Activated CD4-positive, alpha-beta T cell treated with anti-CD3 and anti-CD28 coated beads for 36 hours (primary cell): ENCODE data around the gene POLR1B. TPM values are rescaled to one million over a fixed set of nuclear protein-coding genes. Genes with fewer than 3 reads are reported as not detected.
A peak's percentile ranks its signal among the peaks of the same experiment; 100 is the strongest.
"Not testable (repeated sequence)": the region's sequence is repeated elsewhere in the genome, so short reads cannot be mapped to it uniquely, and the experiment has no call there.

Source experiments
- ATAC-seq: fragments of 200-7000 bp; cut with Tn5 transposase; one replicate; pipeline ENCODE4 v1.10.0; 2021; ENCODE audit warnings: mild to moderate bottlenecking, moderate library complexity
- CTCF ChIA-PET: fragments of 350-600 bp; sonication (Branson Sonifier 250); formaldehyde crosslinking; loops from one replicate; lab custom pipeline; 2021; ENCODE audit warnings: antibody characterized with exemption; lab: Charles Lee
- POLR2A ChIA-PET: fragments of 350-600 bp; sonication (Branson Sonifier 250); formaldehyde crosslinking; loops from one replicate; lab custom pipeline; 2021; ENCODE audit warnings: antibody characterized with exemption, inconsistent platforms; lab: Charles Lee
- DNase-seq: peaks from one replicate; pipeline ENCODE4 v3.0.0-alpha.2; 2020
- H3K27ac Mint-ChIP-seq: one replicate; pipeline ENCODE4 v1.8.0; 2021; ENCODE audit warnings: mixed read lengths
- H3K27me3 Mint-ChIP-seq: one replicate; pipeline ENCODE4 v1.8.0; 2021; ENCODE audit warnings: mixed read lengths
- H3K36me3 Mint-ChIP-seq: one replicate; pipeline ENCODE4 v1.8.0; 2021; ENCODE audit warnings: low read depth, mixed read lengths
- H3K4me1 Mint-ChIP-seq: one replicate; pipeline ENCODE4 v1.8.0; 2021; ENCODE audit warnings: mixed read lengths
- H3K4me3 Mint-ChIP-seq: one replicate; pipeline ENCODE4 v1.8.0; 2021; ENCODE audit warnings: mild to moderate bottlenecking, moderate library complexity, mixed read lengths
- H3K9me3 Mint-ChIP-seq: one replicate; pipeline ENCODE4 v1.8.0; 2021; ENCODE audit warnings: low read depth, mixed read lengths
- intact Hi-C, 2 experiments: fragments of 100-400 bp; cut with DNase I in 1 of 2; cut with micrococcal nuclease in 1 of 2; formaldehyde crosslinking; loops; one replicate each; pipeline versions ENCODE4 v1.14.2 to v1.15.1; 2022 to 2024; cut with DNase I, micrococcal nuclease
- total RNA-seq, 2 experiments: library from RNA; stranded (reverse); gene quantifications; one replicate each; pipeline ENCODE4 v1.2.3, GENCODE V29; 2021

The POLR1B gene
- total RNA-seq, 2 experiments from 2014 or later, result 47.0 to 63.3 TPM

GRCh38 chr2:112542984-112543661 lies 858 bp downstream of the POLR1B start:
- H3K4me3 Mint-ChIP-seq, result no peak overlapping the region
- peak; percentile 6 for ATAC-seq

DNA sequence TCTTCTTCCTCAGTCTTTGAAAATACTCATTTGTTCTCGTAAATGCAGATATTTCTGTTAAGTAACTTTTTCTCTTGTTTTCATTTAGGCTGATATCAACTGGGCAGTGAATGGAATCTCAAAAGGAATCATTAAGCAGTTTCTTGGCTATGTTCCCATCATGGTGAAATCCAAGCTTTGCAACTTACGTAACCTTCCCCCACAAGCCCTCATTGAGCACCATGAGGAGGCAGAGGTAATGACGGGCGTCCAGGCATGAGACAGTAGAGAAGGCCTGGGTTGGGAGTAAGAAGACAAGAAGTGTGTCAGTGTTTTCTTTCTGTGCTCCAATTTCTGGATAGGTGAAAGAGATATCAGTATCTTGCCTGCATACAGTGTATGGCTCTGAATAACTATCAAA lies 5.1 kb downstream of the POLR1B start:
- ChIA-PET POLR2A (no interaction called here), CTCF (no interaction called here)
- H3K27me3 Mint-ChIP-seq, result no peaks in the 10 kb centered on the region
- peaks cover 47% of the 10 kb centered on the region for H3K36me3 Mint-ChIP-seq
- H3K4me3 Mint-ChIP-seq, result no peak overlapping the region
- no peak for DNase-seq
- ATAC-seq, result no peak
- H3K27ac Mint-ChIP-seq, result no peak overlapping the region
- intact Hi-C loops, result loop anchor here in 1 of 2 experiments (10.0 kb wide), 1 partner anchor 627 kb away; the partner anchor contains the start of gene PSD4
- H3K4me1 Mint-ChIP-seq, result peaks cover 13% of the 10 kb centered on the region
- H3K9me3 Mint-ChIP-seq, result no peaks in the 10 kb centered on the region

More at GRCh38 chr2:112542984-112543661, 858 bp downstream of the POLR1B start:
- peak; percentile 22 for DNase-seq
- Mint-ChIP-seq H3K4me1 (peaks cover 18% of the 10 kb centered on the region), H3K27me3 (no peaks in the 10 kb centered on the region), H3K9me3 (no peaks in the 10 kb centered on the region), H3K36me3 (peaks cover 17% of the 10 kb centered on the region), H3K27ac (no peak overlapping the region)
- POLR2A ChIA-PET, result interaction anchor here (0.6 to 1.2 kb wide), 2 partner anchors 103 to 487 kb away, joined by 3 read pairs; partner anchors contain the start of gene SLC20A1
- CTCF ChIA-PET, result interaction anchor here (0.6 to 1.6 kb wide), 8 partner anchors 13 to 615 kb away, joined by 3 to 5 read pairs (median 4); partner anchors contain the start of gene TMEM87B
- intact Hi-C loops, result loop anchor here (1.0 to 10.0 kb wide), 11 partner anchors 41 to 660 kb away; partner anchors contain the start of genes CHCHD5 (in 2 of the 2), SLC20A1 (in 2 of the 2), ZC3H6 (in 2 of the 2) and ZC3H8 (in 2 of the 2)

DNA sequence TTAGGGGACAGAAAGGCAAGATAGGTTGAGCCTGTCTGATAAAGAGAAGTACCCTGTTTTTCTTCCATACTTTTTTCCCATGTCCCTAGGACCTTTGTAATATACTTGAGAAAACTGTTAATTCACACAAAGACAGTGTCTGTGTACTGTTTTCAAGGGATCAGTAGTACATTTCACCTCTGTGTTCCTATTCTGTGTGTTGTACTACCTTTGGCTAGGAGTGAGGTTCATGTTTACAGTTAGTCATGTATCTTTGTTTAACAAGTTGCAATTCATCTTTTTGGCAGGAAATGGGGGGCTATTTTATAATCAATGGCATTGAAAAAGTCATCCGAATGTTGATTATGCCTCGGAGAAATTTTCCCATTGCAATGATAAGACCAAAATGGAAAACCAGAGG lies 6.7 kb downstream of the POLR1B start:
- H3K27me3 Mint-ChIP-seq, result no peaks in the 10 kb centered on the region
- no peak for DNase-seq
- POLR2A ChIA-PET, result no interaction called here
- H3K27ac Mint-ChIP-seq, result peak overlapping the region; percentile 2
- H3K36me3 Mint-ChIP-seq, result peaks cover 61% of the 10 kb centered on the region
- no peaks in the 10 kb centered on the region for H3K9me3 Mint-ChIP-seq
- no peak overlapping the region for H3K4me3 Mint-ChIP-seq
- ATAC-seq, result no peak
- intact Hi-C loops, result loop anchor here in 1 of 2 experiments (10.0 kb wide), 1 partner anchor 626 kb away; the partner anchor contains the start of gene PSD4
- peaks cover 13% of the 10 kb centered on the region for H3K4me1 Mint-ChIP-seq
- CTCF ChIA-PET, result no interaction called here

GRCh38 chr2:112566104-112566503 lies 23.8 kb downstream of the POLR1B start:
- intact Hi-C loops, result no loop called here
- ATAC-seq, result peak; percentile 44
- H3K4me3 Mint-ChIP-seq, result no peak overlapping the region
- POLR2A ChIA-PET, result no interaction called here
- no peak overlapping the region for H3K27ac Mint-ChIP-seq
- peaks cover 70% of the 10 kb centered on the region for H3K36me3 Mint-ChIP-seq
- peaks cover 6% of the 10 kb centered on the region for H3K4me1 Mint-ChIP-seq
- CTCF ChIA-PET, result interaction anchor here (0.8 to 0.9 kb wide), 2 partner anchors 20 to 114 kb away, joined by 3 to 4 read pairs; no protein-coding TSS in a partner anchor
- DNase-seq, result no peak
- H3K9me3 Mint-ChIP-seq, result peaks cover 3% of the 10 kb centered on the region
- no peaks in the 10 kb centered on the region for H3K27me3 Mint-ChIP-seq

GRCh38 chr2:112566508-112566907 lies 24.2 kb downstream of the POLR1B start:
- H3K27me3 Mint-ChIP-seq, ATAC-seq, H3K9me3 Mint-ChIP-seq, intact Hi-C loops, H3K4me3 Mint-ChIP-seq, POLR2A ChIA-PET, DNase-seq, H3K4me1 Mint-ChIP-seq, H3K27ac Mint-ChIP-seq: not testable (repeated sequence)
- H3K36me3 Mint-ChIP-seq, result peaks cover 72% of the 10 kb centered on the region
- CTCF ChIA-PET, result interaction anchor here (0.8 kb wide), 1 partner anchor 115 kb away, joined by 3 read pairs; no protein-coding TSS in a partner anchor

DNA sequence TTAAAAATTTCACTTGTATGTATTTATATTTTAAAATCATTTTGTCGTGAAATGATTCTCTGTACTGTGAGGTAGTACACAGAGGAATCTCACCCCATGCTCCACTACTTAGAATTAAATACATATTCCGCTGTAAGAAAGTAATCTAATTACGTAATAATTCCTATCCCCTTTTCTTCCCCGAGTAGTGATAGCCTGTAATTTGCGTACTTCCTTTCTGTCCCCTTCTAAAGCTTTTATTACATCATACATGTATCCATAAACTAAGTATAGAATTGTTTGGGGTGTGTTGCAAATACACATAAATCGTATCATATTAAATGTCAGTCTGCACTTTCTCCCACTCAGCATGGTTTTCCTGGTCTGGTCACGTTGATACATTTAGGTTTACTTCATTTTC lies 29.7 kb downstream of the POLR1B start:
- H3K4me1 Mint-ChIP-seq, result no peaks in the 10 kb centered on the region
- intact Hi-C loops, result no loop called here
- H3K27ac Mint-ChIP-seq, result no peak overlapping the region
- ChIA-PET CTCF (interaction anchor here (0.9 kb wide), 1 partner anchor 11 kb away, joined by 3 read pairs; no protein-coding TSS in a partner anchor), POLR2A (no interaction called here)
- no peaks in the 10 kb centered on the region for H3K27me3 Mint-ChIP-seq
- no peak for ATAC-seq
- H3K4me3 Mint-ChIP-seq, result no peak overlapping the region
- peaks cover 83% of the 10 kb centered on the region for H3K36me3 Mint-ChIP-seq
- DNase-seq, result no peak
- H3K9me3 Mint-ChIP-seq, result peaks cover 3% of the 10 kb centered on the region

DNA sequence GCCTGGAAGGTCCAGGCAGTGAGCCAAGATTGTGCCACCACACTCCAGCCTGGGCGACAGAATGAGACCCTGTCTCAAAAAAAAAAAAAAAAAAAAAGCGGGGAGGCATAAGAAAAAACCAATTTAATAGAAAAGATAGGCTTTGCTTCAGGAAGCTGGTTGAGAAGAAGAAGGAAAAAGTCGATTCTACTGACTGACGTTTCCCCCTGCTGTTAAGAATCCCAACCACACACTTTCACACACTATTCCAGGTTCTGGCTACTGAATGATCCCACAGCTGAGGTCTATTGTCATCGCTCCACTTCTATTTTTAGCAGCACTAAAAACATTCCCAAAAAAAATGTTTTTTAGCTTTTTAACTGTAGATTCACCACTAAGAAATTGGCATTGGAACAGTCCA lies 35.5 kb downstream of the POLR1B start:
- Mint-ChIP-seq H3K27ac (no peak overlapping the region), H3K27me3 (no peaks in the 10 kb centered on the region), H3K36me3 (peaks cover 33% of the 10 kb centered on the region), H3K4me3 (no peak overlapping the region), H3K9me3 (no peaks in the 10 kb centered on the region), H3K4me1 (peaks cover 6% of the 10 kb centered on the region)
- no peak for DNase-seq
- intact Hi-C loops, result no loop called here
- CTCF ChIA-PET, result interaction anchor here (0.6 kb wide), 1 partner anchor 302 kb away, joined by 3 read pairs; no protein-coding TSS in a partner anchor
- POLR2A ChIA-PET, result interaction anchor here (0.7 kb wide), 1 partner anchor 67 kb away, joined by 3 read pairs; no protein-coding TSS in a partner anchor
- no peak for ATAC-seq

DNA sequence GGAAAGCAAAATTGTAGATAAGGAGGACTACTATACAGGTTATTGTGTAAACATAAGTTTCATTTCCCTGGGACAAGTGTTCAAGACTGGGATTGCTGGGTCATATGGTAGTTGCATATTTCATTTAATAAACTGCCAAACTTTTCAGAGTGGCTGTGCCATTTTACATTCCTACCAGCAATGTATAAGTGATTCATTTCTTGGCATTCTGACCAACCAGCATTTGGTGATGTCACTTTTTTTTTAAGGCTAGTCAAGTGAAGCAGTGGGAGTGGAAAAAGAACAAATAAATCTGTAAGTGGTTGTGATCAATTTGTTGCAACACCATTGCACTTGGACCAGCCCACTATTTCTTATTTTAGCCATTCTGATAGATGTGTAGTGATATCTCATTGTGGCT lies 37.0 kb downstream of the POLR1B start:
- peaks cover 26% of the 10 kb centered on the region for H3K36me3 Mint-ChIP-seq
- CTCF ChIA-PET, result no interaction called here
- no peak for DNase-seq
- ATAC-seq, result no peak
- intact Hi-C loops, result no loop called here
- H3K9me3 Mint-ChIP-seq, result no peaks in the 10 kb centered on the region
- no peaks in the 10 kb centered on the region for H3K27me3 Mint-ChIP-seq
- no peak overlapping the region for H3K27ac Mint-ChIP-seq
- H3K4me3 Mint-ChIP-seq, result no peak overlapping the region
- POLR2A ChIA-PET, result no interaction called here
- H3K4me1 Mint-ChIP-seq, result peaks cover 15% of the 10 kb centered on the region

GRCh38 chr2:112580084-112580483 lies 37.8 kb downstream of the POLR1B start:
- no peak overlapping the region for H3K27ac Mint-ChIP-seq
- H3K4me3 Mint-ChIP-seq, result no peak overlapping the region
- POLR2A ChIA-PET, result no interaction called here
- DNase-seq, result no peak
- CTCF ChIA-PET, result no interaction called here
- ATAC-seq, result no peak
- peaks cover 19% of the 10 kb centered on the region for H3K4me1 Mint-ChIP-seq
- no peaks in the 10 kb centered on the region for H3K27me3 Mint-ChIP-seq
- intact Hi-C loops, result loop anchor here in 1 of 2 experiments (5.0 kb wide), 1 partner anchor 328 kb away; no protein-coding TSS in a partner anchor
- H3K9me3 Mint-ChIP-seq, result no peaks in the 10 kb centered on the region
- peaks cover 22% of the 10 kb centered on the region for H3K36me3 Mint-ChIP-seq

DNA sequence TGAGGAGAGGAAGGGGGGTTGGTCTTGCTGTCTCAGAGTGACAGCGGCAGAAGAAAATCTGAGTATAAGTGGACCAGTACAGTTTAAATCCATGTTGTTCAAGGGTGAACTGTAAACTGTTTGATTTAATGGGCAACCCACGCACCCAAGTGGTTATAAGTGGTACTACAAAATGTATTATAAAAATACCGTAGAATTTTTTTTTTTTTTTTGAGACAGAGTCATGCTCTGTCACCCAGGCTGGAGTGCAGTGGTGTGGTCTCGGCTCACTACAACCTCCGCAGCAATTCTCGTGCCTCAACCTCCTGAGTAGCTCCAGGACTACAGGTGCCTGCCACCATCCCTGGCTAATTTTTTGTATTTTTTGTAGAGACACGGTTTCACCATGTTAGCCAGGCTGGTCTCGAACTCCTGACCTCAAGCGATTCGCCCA lies 40.1 kb downstream of the POLR1B start:
- no peaks in the 10 kb centered on the region for H3K27me3 Mint-ChIP-seq
- intact Hi-C loops, result loop anchor here (1.0 to 5.0 kb wide), 4 partner anchors 308 to 462 kb away; partner anchors contain the start of gene ZC3H6 (in 1 of the 2)
- peak; percentile 24 for ATAC-seq
- H3K36me3 Mint-ChIP-seq, result peaks cover 14% of the 10 kb centered on the region
- H3K4me3 Mint-ChIP-seq, result peak overlapping the region; percentile 33
- H3K9me3 Mint-ChIP-seq, result no peaks in the 10 kb centered on the region
- ChIA-PET CTCF (interaction anchor here (0.6 to 2.0 kb wide), 12 partner anchors 11 to 295 kb away, joined by 3 to 6 read pairs (median 3); partner anchors contain the start of gene POLR1B), POLR2A (no interaction called here)
- DNase-seq, result peak; percentile 56
- H3K4me1 Mint-ChIP-seq, result peaks cover 30% of the 10 kb centered on the region
- H3K27ac Mint-ChIP-seq, result no peak overlapping the region

DNA sequence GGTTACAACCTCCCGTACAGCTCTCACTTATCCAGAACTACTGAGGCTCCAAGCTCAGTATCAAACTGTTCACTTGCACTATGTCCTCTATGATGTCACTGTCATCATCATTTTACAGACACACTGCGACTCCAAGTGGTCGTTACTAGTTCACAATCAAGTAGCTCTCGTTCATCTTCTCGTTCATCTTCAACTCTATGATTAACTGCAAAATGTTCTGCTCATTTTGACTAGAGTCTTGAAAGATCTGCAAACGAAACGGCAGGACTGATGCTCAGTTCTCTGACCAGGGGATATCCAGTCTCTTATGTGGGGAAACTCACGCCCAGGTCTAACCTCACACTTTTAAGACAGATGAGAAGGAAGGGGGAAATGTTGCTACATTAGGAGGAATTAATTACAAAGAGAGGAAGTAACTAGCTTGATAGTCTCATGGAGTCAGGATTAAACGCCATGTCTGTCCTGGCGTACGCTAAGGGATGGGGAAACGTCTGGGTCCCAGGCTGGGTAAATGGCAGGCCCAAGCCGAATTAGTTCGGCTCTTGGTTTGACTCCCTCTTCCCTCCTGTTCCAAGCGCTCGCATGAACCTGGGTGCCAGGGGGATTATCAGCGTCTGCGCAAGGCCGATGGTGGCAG lies 41.4 kb downstream of the POLR1B start:
- intact Hi-C loops, result loop anchor here (1.0 to 5.0 kb wide), 14 partner anchors 41 to 699 kb away; partner anchors contain the start of genes POLR1B (in 2 of the 2), SLC20A1 (in 2 of the 2), ZC3H6 (in 2 of the 2) and ANAPC1 (in 1 of the 2)
- ChIA-PET CTCF (interaction anchor here (0.5 to 2.1 kb wide), 14 partner anchors 12 to 495 kb away, joined by 3 to 6 read pairs (median 3); partner anchors contain the start of gene POLR1B), POLR2A (interaction anchor here (0.7 to 1.3 kb wide), 2 partner anchors 62 to 101 kb away, joined by 3 read pairs; partner anchors contain the start of gene SLC20A1)
- Mint-ChIP-seq H3K9me3 (no peaks in the 10 kb centered on the region), H3K27ac (peak overlapping the region; percentile 93), H3K4me3 (peak overlapping the region; percentile 95), H3K36me3 (peaks cover 18% of the 10 kb centered on the region), H3K4me1 (peaks cover 30% of the 10 kb centered on the region), H3K27me3 (no peaks in the 10 kb centered on the region)
- ATAC-seq (no peak), DNase-seq (no peak)
